Keratinocyte (primary cell): ENCODE data around the gene ILKAP. TPM values are rescaled to one million over a fixed set of nuclear protein-coding genes. Genes with fewer than 3 reads are reported as not detected.

Source experiments
- DNase-seq: peaks from one replicate; pipeline ENCODE4 v3.0.0-alpha.2; 2011; ENCODE audit warnings: low read depth, missing footprints, low spot score
- FAIRE-seq: peaks from 2 replicates; lab custom pipeline; 2011; peaks lifted over from hg19 to GRCh38; lab: Jason Lieb, UNC
- H2AFZ ChIP-seq: 2 replicates; pipeline ENCODE4 v1.6.0; 2012; ENCODE audit warnings: low read length, control low read depth, inconsistent platforms; ENCODE audit not compliant: control insufficient read depth
- H3K27ac ChIP-seq: 2 replicates; pipeline ENCODE4 v1.5.1; 2011; ENCODE audit warnings: low read length; ENCODE audit not compliant: control insufficient read depth, insufficient read depth
- H3K27me3 ChIP-seq: 3 replicates; pipeline ENCODE4 v1.6.0; 2011; ENCODE audit warnings: low read length; ENCODE audit not compliant: control insufficient read depth, insufficient read depth; ENCODE audit errors: extremely low read depth
- H3K36me3 ChIP-seq, 2 experiments: 2 replicates in 1 of 2; 3 replicates in 1 of 2; pipeline ENCODE4 v1.5.1; 2011; ENCODE audit warnings: low read length in 2 of 2, mild to moderate bottlenecking in 1 of 2; ENCODE audit not compliant: control insufficient read depth in 2 of 2, insufficient read depth in 2 of 2; ENCODE audit errors: extremely low read depth in 1 of 2
- H3K4me1 ChIP-seq: 3 replicates; pipeline ENCODE4 v1.5.1; 2011; ENCODE audit warnings: low read length; ENCODE audit not compliant: control insufficient read depth, insufficient read depth; ENCODE audit errors: extremely low read depth
- H3K4me2 ChIP-seq: 3 replicates; pipeline ENCODE4 v1.6.0; 2011; ENCODE audit warnings: low read depth, low read length; ENCODE audit not compliant: control insufficient read depth, insufficient read depth; ENCODE audit errors: extremely low read depth
- H3K4me3 ChIP-seq, 3 experiments: fragments of 200-600 bp in 1 of 3; sonication (generic) in 1 of 3; 2 replicates in 2 of 3; 3 replicates in 1 of 3; pipeline ENCODE4 v1.5.1; 2011 to 2016; ENCODE audit warnings: low read length in 3 of 3, mild to moderate bottlenecking in 3 of 3, control low read depth in 2 of 3, inconsistent platforms in 1 of 3, low read depth in 1 of 3, mixed read lengths in 1 of 3, mixed run types in 1 of 3, moderate library complexity in 1 of 3; ENCODE audit not compliant: control insufficient read depth in 2 of 3, insufficient read depth in 2 of 3; ENCODE audit errors: extremely low read depth in 1 of 3
- H3K79me2 ChIP-seq: 2 replicates; pipeline ENCODE4 v1.6.0; 2012; ENCODE audit warnings: low read length; ENCODE audit not compliant: control insufficient read depth, insufficient read depth
- H3K9ac ChIP-seq: 3 replicates; pipeline ENCODE4 v1.6.0; 2011; ENCODE audit warnings: low read length; ENCODE audit not compliant: control insufficient read depth, insufficient read depth; ENCODE audit errors: extremely low read depth
- H3K9me1 ChIP-seq: 3 replicates; pipeline ENCODE4 v1.6.0; 2011; ENCODE audit warnings: low read length; ENCODE audit not compliant: control insufficient read depth, insufficient read depth; ENCODE audit errors: extremely low read depth
- H3K9me3 ChIP-seq: 2 replicates; pipeline ENCODE4 v1.5.1; 2012; ENCODE audit warnings: low read depth, low read length; ENCODE audit not compliant: control insufficient read depth
- H4K20me1 ChIP-seq: 3 replicates; pipeline ENCODE4 v1.6.0; 2011; ENCODE audit warnings: low read length; ENCODE audit not compliant: control insufficient read depth, insufficient read depth; ENCODE audit errors: extremely low read depth
- EZH2 ChIP-seq: IDR thresholded peaks from one replicate; pipeline ENCODE4 v1.6.1; 2012; ENCODE audit warnings: inconsistent platforms, mild to moderate bottlenecking, low read length, moderate library complexity
- dilution Hi-C: fragments of 300-500 bp; cut with MboI; formaldehyde crosslinking; loops from one replicate; pipeline ENCODE4 v1.7.0; 2020; ENCODE audit warnings: low sequenced_read_pairs; ENCODE audit not compliant: extremely low pct_ligation_motif_present
- polyA plus RNA-seq, 5 experiments: library from polyadenylated mRNA; depleted of rRNA in 3 of 5; stranded (reverse) in 3 of 5; stranded (forward) in 1 of 5; unstranded in 1 of 5; fragments of >200 nt; gene quantifications; 1 replicate in 1 of 5; 2 replicates in 3 of 5; 3 replicates in 1 of 5; pipeline versions ENCODE4 v1.2.1 to v1.2.3, GENCODE V29; 2011 to 2012; ENCODE audit warnings: missing spikeins in 2 of 5, low read depth in 1 of 5, low replicate concordance in 1 of 5
- TF ChIP-seq, protein P1 (sequence below), 3 experiments: IDR thresholded peaks in 1 of 3; conservative IDR thresholded peaks in 1 of 3; optimal IDR thresholded peaks in 1 of 3; 2 replicates in 2 of 3; 3 replicates in 1 of 3; pipeline versions ENCODE3 to v1.5.1; 2011; ENCODE audit warnings: low read length in 3 of 3, mild to moderate bottlenecking in 3 of 3, moderate library complexity in 2 of 3, control low read depth in 1 of 3, inconsistent platforms in 1 of 3; ENCODE audit not compliant: insufficient read depth in 2 of 3; ENCODE audit errors: extremely low read depth in 1 of 3

Gene ILKAP
- polyA plus RNA-seq, 1 donor (not counting 4 experiments of a cell fraction or from before 2014, with no cell fraction given), result 39.1 TPM

DNA sequence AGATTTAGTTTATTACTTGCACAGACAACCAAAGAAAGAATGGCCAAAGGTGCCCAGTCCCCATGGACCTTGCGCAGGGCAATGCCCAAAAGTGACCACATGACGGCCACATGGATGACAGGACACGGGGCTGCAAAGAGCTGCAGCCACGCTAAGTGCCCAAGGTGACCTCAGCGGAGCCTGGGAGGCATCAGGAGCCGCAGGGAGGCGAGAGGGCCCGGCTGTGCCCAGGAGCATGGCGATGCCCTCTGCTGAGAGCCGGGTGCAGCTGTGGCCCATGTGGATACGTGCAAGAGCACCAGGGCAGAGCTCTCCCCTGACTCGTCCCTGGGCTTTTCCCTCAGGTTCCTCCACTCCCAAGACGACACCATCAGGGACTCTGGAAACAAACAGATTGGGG lies 21.6 kb upstream of the ILKAP start:
- H3K9me1 ChIP-seq, result no peaks in the 10 kb centered on the region

DNA sequence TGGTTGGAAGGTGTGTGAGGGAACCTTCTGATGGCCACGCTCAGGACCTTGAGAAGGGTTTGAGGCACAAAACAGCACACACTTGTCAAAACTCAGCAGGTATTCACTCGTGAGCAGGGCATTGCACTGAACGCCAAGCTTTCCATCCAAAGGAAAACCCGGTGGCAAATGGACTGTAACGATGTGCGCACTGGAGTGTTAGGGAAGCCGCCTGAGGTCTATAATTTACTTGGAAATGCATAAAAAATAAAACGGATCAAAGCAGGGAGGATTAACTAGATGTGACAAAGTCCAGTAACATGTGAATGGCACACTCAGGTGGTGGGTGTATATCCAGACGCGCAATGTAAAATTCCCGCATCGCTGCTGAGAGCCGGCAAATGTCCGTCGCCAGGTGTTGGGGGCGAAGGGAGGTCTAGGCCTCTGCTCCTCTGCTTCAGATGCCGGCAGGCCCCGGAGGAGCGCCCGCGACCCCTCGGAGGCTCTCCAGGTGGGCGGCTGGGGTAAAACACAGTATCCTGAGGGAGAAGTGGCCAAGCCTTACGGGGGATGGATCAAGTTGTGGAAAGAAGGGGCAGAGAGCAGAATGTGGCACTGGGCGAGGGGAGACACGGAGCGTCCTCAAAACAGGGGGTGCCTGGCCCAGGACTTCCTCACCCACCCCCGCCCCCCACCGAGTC lies 21.0 kb upstream of the ILKAP start:
- Histone ChIP-seq H2AFZ (no peak overlapping the region), H3K9me3 (no peaks in the 10 kb centered on the region), H3K9ac (no peak overlapping the region), H3K4me3 (no peak overlapping the region), H3K9me1 (no peaks in the 10 kb centered on the region), H3K27me3 (peaks cover 24% of the 10 kb centered on the region), H4K20me1 (no peaks in the 10 kb centered on the region), H3K36me3 (no peaks in the 10 kb centered on the region), H3K27ac (no peak overlapping the region), H3K4me1 (peaks cover 3% of the 10 kb centered on the region), H3K4me2 (no peak overlapping the region), H3K79me2 (no peaks in the 10 kb centered on the region)
- dilution Hi-C loops, result no loop called here
- TF ChIP-seq, protein P1, sequence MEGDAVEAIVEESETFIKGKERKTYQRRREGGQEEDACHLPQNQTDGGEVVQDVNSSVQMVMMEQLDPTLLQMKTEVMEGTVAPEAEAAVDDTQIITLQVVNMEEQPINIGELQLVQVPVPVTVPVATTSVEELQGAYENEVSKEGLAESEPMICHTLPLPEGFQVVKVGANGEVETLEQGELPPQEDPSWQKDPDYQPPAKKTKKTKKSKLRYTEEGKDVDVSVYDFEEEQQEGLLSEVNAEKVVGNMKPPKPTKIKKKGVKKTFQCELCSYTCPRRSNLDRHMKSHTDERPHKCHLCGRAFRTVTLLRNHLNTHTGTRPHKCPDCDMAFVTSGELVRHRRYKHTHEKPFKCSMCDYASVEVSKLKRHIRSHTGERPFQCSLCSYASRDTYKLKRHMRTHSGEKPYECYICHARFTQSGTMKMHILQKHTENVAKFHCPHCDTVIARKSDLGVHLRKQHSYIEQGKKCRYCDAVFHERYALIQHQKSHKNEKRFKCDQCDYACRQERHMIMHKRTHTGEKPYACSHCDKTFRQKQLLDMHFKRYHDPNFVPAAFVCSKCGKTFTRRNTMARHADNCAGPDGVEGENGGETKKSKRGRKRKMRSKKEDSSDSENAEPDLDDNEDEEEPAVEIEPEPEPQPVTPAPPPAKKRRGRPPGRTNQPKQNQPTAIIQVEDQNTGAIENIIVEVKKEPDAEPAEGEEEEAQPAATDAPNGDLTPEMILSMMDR (optimal IDR thresholded peaks at IDR 0.05 in 1 of 3, IDR thresholded peaks at IDR 0.05 in 1 of 3, conservative IDR thresholded peaks at IDR 0.05 in 1 of 3; ENCODE audit: extremely low read depth in 1 of 3, insufficient read depth in 2 of 3, low read length in 3 of 3), result no peak
- no peak for TF ChIP-seq EZH2
- no peak for DNase-seq
- no peak for FAIRE-seq

More for the DNA sequence above, 21.6 kb upstream of the ILKAP start:
- dilution Hi-C loops, result no loop called here
- FAIRE-seq, result no peak
- Histone ChIP-seq H3K4me2 (no peak overlapping the region), H3K9me3 (no peaks in the 10 kb centered on the region), H3K9ac (no peak overlapping the region), H3K79me2 (no peaks in the 10 kb centered on the region), H3K27me3 (peaks cover 27% of the 10 kb centered on the region), H3K27ac (no peak overlapping the region), H3K4me3 (no peak overlapping the region), H3K4me1 (peaks cover 3% of the 10 kb centered on the region), H2AFZ (no peak overlapping the region), H4K20me1 (no peaks in the 10 kb centered on the region), H3K36me3 (no peaks in the 10 kb centered on the region)
- DNase-seq, result no peak
- TF ChIP-seq, protein P1 (optimal IDR thresholded peaks at IDR 0.05 in 1 of 3, IDR thresholded peaks at IDR 0.05 in 1 of 3, conservative IDR thresholded peaks at IDR 0.05 in 1 of 3; ENCODE audit: extremely low read depth in 1 of 3, insufficient read depth in 2 of 3, low read length in 3 of 3), result no peak
- TF ChIP-seq EZH2, result no peak
